ENCODE data around the gene ZNF467. TPM values are rescaled to one million over a fixed set of nuclear protein-coding genes. Genes with fewer than 3 reads are reported as not detected.
A peak's percentile ranks its signal among the peaks of the same experiment; 100 is the strongest.

ZNF467 gene
- total and polyA plus RNA-seq, 8 donors: 3.1 to 16.4 (median 12.2) TPM; not detected in 1

GRCh38 chr7:149742075-149742701, 31.2 kb downstream of the ZNF467 start:
- intact Hi-C loops (cut with DNase I; ENCODE audit: low total_unique reads): loop anchor here (5.0 kb wide), 1 partner anchor 80 kb away; no protein-coding TSS in a partner anchor
- Histone ChIP-seq H3K36me3 (no peaks in the 10 kb centered on the region), H3K9me3 (no peaks in the 10 kb centered on the region), H3K27me3 (peaks cover 0 to 6% (median 0%) of the 10 kb centered on the region in 3 donors), H3K4me3 (peak overlapping the region; percentile 37 to 41 (median 37)), H3K4me1 (peaks cover 11 to 27% (median 25%) of the 10 kb centered on the region in 4 donors), H3K27ac (peak overlapping the region in 1 of 5 donors; percentile 49)
- 0 to 1% (median 0%) methylated on average over 16 to 17 of the region's 17 CpGs for WGBS, 5 donors
- TF ChIP-seq POLR2A (IDR thresholded peaks at IDR 0.05) (no peak), CTCF (IDR thresholded peaks at IDR 0.05) (peak in 5 of 7 experiments; percentile 84 to 91 (median 86))
- DNase-seq: peak; percentile 74 to 86

GRCh38 chr7:149741629-149742028, 31.8 kb downstream of the ZNF467 start:
- peak in 1 of 2 donors; percentile 52 for DNase-seq
- intact Hi-C loops (cut with DNase I; ENCODE audit: low total_unique reads): loop anchor here (5.0 kb wide), 1 partner anchor 79 kb away; no protein-coding TSS in a partner anchor
- no peak for TF ChIP-seq EP300 (IDR thresholded peaks at IDR 0.05)
- no peak for TF ChIP-seq POLR2AphosphoS5 (IDR thresholded peaks at IDR 0.05)
- no peak for TF ChIP-seq POLR2A (IDR thresholded peaks at IDR 0.05)
- no peak for TF ChIP-seq CTCF (IDR thresholded peaks at IDR 0.05)
- H3K36me3 ChIP-seq: no peaks in the 10 kb centered on the region
- peak overlapping the region; percentile 37 to 41 (median 37) for H3K4me3 ChIP-seq
- peaks cover 0 to 7% (median 0%) of the 10 kb centered on the region in 3 donors for H3K27me3 ChIP-seq
- peak overlapping the region in 2 of 5 donors; percentile 13 to 49 for H3K27ac ChIP-seq
- 10 to 27% (median 14%) methylated on average over 13 of the region's 13 CpGs for WGBS, 5 donors
- peaks cover 11 to 27% (median 25%) of the 10 kb centered on the region in 4 donors for H3K4me1 ChIP-seq
- H3K9me3 ChIP-seq: no peaks in the 10 kb centered on the region

GRCh38 chr7:149736478-149737360, 36.7 kb downstream of the ZNF467 start:
- WGBS, 5 donors: 60 to 66% (median 64%) methylated on average over 13 of the region's 13 CpGs
- Histone ChIP-seq H3K27ac (no peak overlapping the region), H3K4me3 (no peak overlapping the region), H3K9me3 (no peaks in the 10 kb centered on the region), H3K36me3 (peaks cover 0 to 30% (median 24%) of the 10 kb centered on the region in 4 donors), H3K27me3 (peaks cover 0 to 7% (median 0%) of the 10 kb centered on the region in 3 donors), H3K4me1 (peaks cover 2 to 37% (median 20%) of the 10 kb centered on the region in 4 donors)
- intact Hi-C loops (cut with DNase I; ENCODE audit: low total_unique reads): no loop called here
- no peak for TF ChIP-seq POLR2A (IDR thresholded peaks at IDR 0.05)
- no peak for TF ChIP-seq CTCF (IDR thresholded peaks at IDR 0.05)
- TF ChIP-seq EP300 (IDR thresholded peaks at IDR 0.05): no peak
- no peak for TF ChIP-seq POLR2AphosphoS5 (IDR thresholded peaks at IDR 0.05)
- no peak for DNase-seq

- intact Hi-C loops (cut with DNase I; ENCODE audit: low total_unique reads): no loop called here
- Histone ChIP-seq H3K27ac (no peak overlapping the region), H3K36me3 (peaks cover 0 to 38% (median 32%) of the 10 kb centered on the region in 4 donors), H3K9me3 (no peaks in the 10 kb centered on the region), H3K4me1 (peaks cover 0 to 32% (median 17%) of the 10 kb centered on the region in 4 donors), H3K4me3 (no peak overlapping the region), H3K27me3 (peaks cover 0 to 7% (median 0%) of the 10 kb centered on the region in 3 donors)
- TF ChIP-seq POLR2A (IDR thresholded peaks at IDR 0.05) (no peak), CTCF (IDR thresholded peaks at IDR 0.05) (no peak), POLR2AphosphoS5 (IDR thresholded peaks at IDR 0.05) (no peak), EP300 (IDR thresholded peaks at IDR 0.05) (no peak)
- WGBS, 5 donors: 53 to 70% (median 65%) methylated on average over 10 to 16 of the region's 16 CpGs
- DNase-seq: no peak
Observed at GRCh38 chr7:149735779-149736477, 37.5 kb downstream of the ZNF467 start.
